Non-pigmented ciliary epithelial cell (primary cell): ENCODE measurements around the gene INSIG1.

ENCODE experiments used
- DNase-seq: peaks from one replicate; pipeline ENCODE4 v3.0.0-alpha.2; 2010; ENCODE audit warnings: low read depth

The INSIG1 gene

GRCh38 chr7:155351120-155351870, 53.6 kb downstream of the INSIG1 start:
- DNase-seq: no peak

- no peak for DNase-seq
Measured at GRCh38 chr7:155352076-155352752, 54.5 kb downstream of the INSIG1 start.

GRCh38 chr7:155352753-155353115, 55.1 kb downstream of the INSIG1 start:
- no peak for DNase-seq

- DNase-seq: no peak
Measured at GRCh38 chr7:155353256-155353897, 55.7 kb downstream of the INSIG1 start.

- DNase-seq: no peak
Measured at GRCh38 chr7:155354371-155355048, 56.8 kb downstream of the INSIG1 start.

- no peak for DNase-seq
Measured at GRCh38 chr7:155355176-155355575, 57.5 kb downstream of the INSIG1 start.

- DNase-seq: no peak
Measured at GRCh38 chr7:155355745-155356144, 58.1 kb downstream of the INSIG1 start.

- DNase-seq: no peak
Measured at GRCh38 chr7:155356323-155357105, 58.8 kb downstream of the INSIG1 start.

GRCh38 chr7:155357573-155358041, 59.9 kb downstream of the INSIG1 start:
- no peak for DNase-seq

GRCh38 chr7:155358066-155358947, 60.6 kb downstream of the INSIG1 start:
- DNase-seq: no peak

GRCh38 chr7:155358948-155359712, 61.5 kb downstream of the INSIG1 start:
- no peak for DNase-seq
